ENCODE data around the gene TNNC1. TPM values are rescaled to one million over a fixed set of nuclear protein-coding genes. Genes with fewer than 3 reads are reported as not detected.

The TNNC1 gene
- polyA plus RNA-seq, 3 donors, result not detected

- H4K20me1 ChIP-seq (ENCODE audit: insufficient read depth, low read length), result no peaks in the 10 kb centered on the region
- H3K9me3 ChIP-seq (replicated peaks in 1 of 2; ENCODE audit: control insufficient read depth in 1 of 2, insufficient read depth in 1 of 2, low read length in 2 of 2), result no peaks in the 10 kb centered on the region
- intact Hi-C loops (cut with micrococcal nuclease), result no loop called here
- H3K27me3 Mint-ChIP-seq (ENCODE audit: low read depth in 3 of 3), result peaks cover 0 to 5% (median 0%) of the 10 kb centered on the region in 3 donors
- no peak for DNase-seq
- peaks cover 10% of the 10 kb centered on the region for H3K79me2 ChIP-seq (ENCODE audit: insufficient read depth, low read length)
- 97% methylated on average over 16 of the region's 27 CpGs for WGBS (ENCODE audit: insufficient coverage)
- no peak overlapping the region for H3K4me3 Mint-ChIP-seq
- H3K9me3 Mint-ChIP-seq, result no peaks in the 10 kb centered on the region
- H3K27me3 ChIP-seq (ENCODE audit: control insufficient read depth in 2 of 2, insufficient read depth in 2 of 2, low read length in 2 of 2), result no peaks in the 10 kb centered on the region
- H3K36me3 Mint-ChIP-seq, result peaks cover 90 to 91% of the 10 kb centered on the region in 2 donors
- H3K4me1 ChIP-seq (ENCODE audit: control insufficient read depth in 1 of 2, insufficient read depth in 2 of 2, low read length in 2 of 2), result peaks cover 40 to 49% of the 10 kb centered on the region in 2 donors
- H2AFZ ChIP-seq (ENCODE audit: insufficient read depth, low read depth, low read length, poor library complexity, severe bottlenecking), result no peak overlapping the region
- H3K27ac Mint-ChIP-seq, result no peak overlapping the region
- no peak overlapping the region for H3K4me3 ChIP-seq (replicated peaks in 1 of 3; ENCODE audit: low read depth in 2 of 3, low read length in 3 of 3)
- H3K4me2 ChIP-seq (replicated peaks; ENCODE audit: extremely low read depth, low read length, poor library complexity, severe bottlenecking), result no peak overlapping the region
- H3K9ac ChIP-seq (ENCODE audit: insufficient read depth, low read length, poor library complexity, severe bottlenecking), result no peak overlapping the region
- peaks cover 70 to 88% of the 10 kb centered on the region in 2 donors for H3K36me3 ChIP-seq (replicated peaks in 1 of 2; ENCODE audit: control insufficient read depth in 1 of 2, insufficient read depth in 2 of 2, low read length in 2 of 2)
- no peak for TF ChIP-seq CTCF (IDR thresholded peaks at IDR 0.05)
- no peak overlapping the region for H3K27ac ChIP-seq (ENCODE audit: low read depth in 1 of 2, low read length in 2 of 2)
- H3K4me1 Mint-ChIP-seq, result peaks cover 44% of the 10 kb centered on the region
Observed at GRCh38 chr3:52480768-52481715, 27.2 kb upstream of the TNNC1 start.

GRCh38 chr3:52479877-52480575 is 26.2 kb upstream of the TNNC1 start:
- H4K20me1 ChIP-seq (ENCODE audit: insufficient read depth, low read length), result no peaks in the 10 kb centered on the region
- Mint-ChIP-seq H3K27me3 (ENCODE audit: low read depth in 3 of 3) (peaks cover 0 to 5% (median 0%) of the 10 kb centered on the region in 3 donors), H3K27ac (no peak overlapping the region), H3K36me3 (peaks cover 80 to 85% of the 10 kb centered on the region in 2 donors), H3K4me1 (peaks cover 46% of the 10 kb centered on the region), H3K9me3 (no peaks in the 10 kb centered on the region), H3K4me3 (peak overlapping the region in 1 of 2 donors; percentile 19)
- peaks cover 10% of the 10 kb centered on the region for H3K79me2 ChIP-seq (ENCODE audit: insufficient read depth, low read length)
- no peaks in the 10 kb centered on the region for H3K27me3 ChIP-seq (ENCODE audit: control insufficient read depth in 2 of 2, insufficient read depth in 2 of 2, low read length in 2 of 2)
- intact Hi-C loops (cut with micrococcal nuclease), result no loop called here
- peak overlapping the region; percentile 23 for H3K4me2 ChIP-seq (replicated peaks; ENCODE audit: extremely low read depth, low read length, poor library complexity, severe bottlenecking)
- whole genome bisulfite sequencing (ENCODE audit: insufficient coverage), result 63% methylated on average over 9 of the region's 16 CpGs
- peaks cover 65 to 78% of the 10 kb centered on the region in 2 donors for H3K36me3 ChIP-seq (replicated peaks in 1 of 2; ENCODE audit: control insufficient read depth in 1 of 2, insufficient read depth in 2 of 2, low read length in 2 of 2)
- no peaks in the 10 kb centered on the region for H3K9me3 ChIP-seq (replicated peaks in 1 of 2; ENCODE audit: control insufficient read depth in 1 of 2, insufficient read depth in 1 of 2, low read length in 2 of 2)
- H3K27ac ChIP-seq (ENCODE audit: low read depth in 1 of 2, low read length in 2 of 2), result peak overlapping the region in 1 of 2 donors; percentile 35
- H2AFZ ChIP-seq (ENCODE audit: insufficient read depth, low read depth, low read length, poor library complexity, severe bottlenecking), result no peak overlapping the region
- no peak for DNase-seq
- no peak for TF ChIP-seq CTCF (IDR thresholded peaks at IDR 0.05)
- H3K9ac ChIP-seq (ENCODE audit: insufficient read depth, low read length, poor library complexity, severe bottlenecking), result no peak overlapping the region
- peaks cover 50 to 51% of the 10 kb centered on the region in 2 donors for H3K4me1 ChIP-seq (ENCODE audit: control insufficient read depth in 1 of 2, insufficient read depth in 2 of 2, low read length in 2 of 2)
- H3K4me3 ChIP-seq (replicated peaks in 1 of 3; ENCODE audit: low read depth in 2 of 3, low read length in 3 of 3), result no peak overlapping the region
